H9 (cell line): Measurements from ENCODE around the gene HADH. TPM values are rescaled to one million over a fixed set of nuclear protein-coding genes. Genes with fewer than 3 reads are reported as not detected.

Experiments
- DNase-seq: peaks from one replicate; pipeline ENCODE4 v3.0.0-alpha.2; 2017
- H2AFZ ChIP-seq: one replicate; pipeline ENCODE4 v1.6.1; 2013; ENCODE audit warnings: mild to moderate bottlenecking, low read length, control low read depth, moderate library complexity
- H2AK5ac ChIP-seq: 2 replicates; pipeline ENCODE4 v1.6.1; 2013; ENCODE audit warnings: low read length, control low read depth, mixed read lengths; ENCODE audit not compliant: insufficient read length
- H2BK120ac ChIP-seq: one replicate; pipeline ENCODE4 v1.6.1; 2013; ENCODE audit warnings: low read depth, mild to moderate bottlenecking, low read length, control low read depth, inconsistent platforms; ENCODE audit not compliant: poor library complexity, severe bottlenecking
- H2BK12ac ChIP-seq: 2 replicates; pipeline ENCODE4 v1.6.1; 2013; ENCODE audit warnings: low read length, control low read depth, mixed read lengths, low read depth; ENCODE audit not compliant: insufficient read length
- H2BK15ac ChIP-seq: 2 replicates; pipeline ENCODE4 v1.6.1; 2013; ENCODE audit warnings: low read depth, low read length, control low read depth
- H2BK20ac ChIP-seq: one replicate; pipeline ENCODE4 v1.6.1; 2013; ENCODE audit warnings: low read depth, mild to moderate bottlenecking, low read length, control low read depth, inconsistent platforms; ENCODE audit not compliant: poor library complexity, severe bottlenecking
- H2BK5ac ChIP-seq: 2 replicates; pipeline ENCODE4 v1.6.1; 2013; ENCODE audit warnings: low read length, control low read depth, mixed read lengths; ENCODE audit not compliant: insufficient read length
- H3K14ac ChIP-seq: 2 replicates; pipeline ENCODE4 v1.6.1; 2013; ENCODE audit warnings: low read length, control low read depth; ENCODE audit not compliant: insufficient read depth
- H3K18ac ChIP-seq: 2 replicates; pipeline ENCODE4 v1.6.1; 2013; ENCODE audit warnings: low read depth, mild to moderate bottlenecking, mixed read lengths, low read length, control low read depth; ENCODE audit not compliant: insufficient read length
- H3K23ac ChIP-seq: 2 replicates; pipeline ENCODE4 v1.6.1; 2013; ENCODE audit warnings: low read length, control low read depth, mixed read lengths, low read depth; ENCODE audit not compliant: insufficient read length
- H3K23me2 ChIP-seq: 2 replicates; pipeline ENCODE4 v1.6.1; 2013; ENCODE audit warnings: low read depth, mild to moderate bottlenecking, mixed read lengths, low read length, control low read depth; ENCODE audit not compliant: insufficient read length, poor library complexity, severe bottlenecking
- H3K27ac ChIP-seq: 2 replicates; pipeline ENCODE4 v1.5.1; 2013; ENCODE audit warnings: low read length, control low read depth, mixed read lengths, low read depth; ENCODE audit not compliant: insufficient read length
- H3K27me3 ChIP-seq: 2 replicates; pipeline ENCODE4 v1.6.1; 2013; ENCODE audit warnings: low read length, control low read depth, inconsistent platforms; ENCODE audit not compliant: insufficient read depth
- H3K4ac ChIP-seq: 2 replicates; pipeline ENCODE4 v1.6.1; 2013; ENCODE audit warnings: low read depth, mild to moderate bottlenecking, control low read depth, inconsistent platforms, low read length, moderate library complexity
- H3K4me1 ChIP-seq: 2 replicates; pipeline ENCODE4 v1.6.1; 2013; ENCODE audit warnings: low read length, control low read depth, inconsistent platforms; ENCODE audit not compliant: insufficient read depth
- H3K4me2 ChIP-seq: 2 replicates; pipeline ENCODE4 v1.6.1; 2013; ENCODE audit warnings: low read length, control low read depth, mixed read lengths; ENCODE audit not compliant: insufficient read length, insufficient read depth
- H3K56ac ChIP-seq: 2 replicates; pipeline ENCODE4 v1.6.1; 2013; ENCODE audit warnings: low read depth, mild to moderate bottlenecking, mixed read lengths, low read length, control low read depth; ENCODE audit not compliant: insufficient read length
- H3K79me1 ChIP-seq: 2 replicates; pipeline ENCODE4 v1.6.1; 2013; ENCODE audit warnings: low read depth, mild to moderate bottlenecking, moderate library complexity, low read length, control low read depth, inconsistent platforms; ENCODE audit not compliant: insufficient read depth, poor library complexity, severe bottlenecking
- H3K79me2 ChIP-seq: 2 replicates; pipeline ENCODE4 v1.6.1; 2013; ENCODE audit warnings: low read length, control low read depth, inconsistent platforms; ENCODE audit not compliant: insufficient read depth
- H3K9ac ChIP-seq: 2 replicates; pipeline ENCODE4 v1.6.1; 2013; ENCODE audit warnings: low read length, control low read depth, mixed read lengths; ENCODE audit not compliant: insufficient read length; ENCODE audit errors: extremely low read depth
- H3K9me3 ChIP-seq: one replicate; pipeline ENCODE4 v1.6.1; 2013; ENCODE audit warnings: low read depth, low read length, inconsistent platforms; ENCODE audit not compliant: control insufficient read depth
- H3T11ph ChIP-seq: one replicate; pipeline ENCODE4 v1.6.1; 2013; ENCODE audit warnings: mild to moderate bottlenecking, low read length, control low read depth, inconsistent platforms
- H4K20me1 ChIP-seq: one replicate; pipeline ENCODE4 v1.6.1; 2013; ENCODE audit not compliant: control insufficient read depth, insufficient read length, insufficient read depth
- H4K5ac ChIP-seq: 2 replicates; pipeline ENCODE4 v1.6.1; 2013; ENCODE audit warnings: low read depth, mild to moderate bottlenecking, mixed read lengths, low read length, control low read depth; ENCODE audit not compliant: insufficient read length
- H4K8ac ChIP-seq: replicated peaks from 2 replicates; pipeline ENCODE4 v1.6.1; 2013; ENCODE audit warnings: low read length, control low read depth, mixed read lengths, low read depth; ENCODE audit not compliant: insufficient read length
- H4K91ac ChIP-seq: 2 replicates; pipeline ENCODE4 v1.6.1; 2013; ENCODE audit warnings: low read depth, mild to moderate bottlenecking, moderate library complexity, mixed read lengths, low read length, control low read depth; ENCODE audit not compliant: insufficient read length
- H3K27ac Mint-ChIP-seq, 3 experiments: 2 replicates in 2 of 3; 3 replicates in 1 of 3; pipeline ENCODE4 v1.8.0; 2020 to 2021; ENCODE audit warnings: mixed read lengths in 3 of 3, mild to moderate bottlenecking in 1 of 3, moderate library complexity in 1 of 3
- H3K27me3 Mint-ChIP-seq: 2 replicates; pipeline ENCODE4 v1.8.0; 2021; ENCODE audit warnings: low read depth, mild to moderate bottlenecking, moderate library complexity, mixed read lengths
- H3K36me3 Mint-ChIP-seq, 3 experiments: 2 replicates in 2 of 3; 3 replicates in 1 of 3; pipeline ENCODE4 v1.8.0; 2020 to 2021; ENCODE audit warnings: low read depth in 3 of 3, mixed read lengths in 3 of 3; ENCODE audit not compliant: insufficient read depth in 1 of 3
- H3K4me1 Mint-ChIP-seq, 2 experiments: 2 replicates each; pipeline ENCODE4 v1.8.0; 2020; ENCODE audit warnings: mixed read lengths in 2 of 2
- H3K4me3 Mint-ChIP-seq, 2 experiments: 2 replicates in 1 of 2; 3 replicates in 1 of 2; pipeline ENCODE4 v1.8.0; 2020 to 2021; ENCODE audit warnings: mild to moderate bottlenecking in 2 of 2, mixed read lengths in 2 of 2, moderate library complexity in 1 of 2
- H3K9me3 Mint-ChIP-seq, 2 experiments: 2 replicates in 1 of 2; 3 replicates in 1 of 2; pipeline ENCODE4 v1.8.0; 2020; ENCODE audit warnings: mild to moderate bottlenecking in 2 of 2, mixed read lengths in 2 of 2, moderate library complexity in 1 of 2
- CTCF ChIP-seq: fragments of 200-600 bp; sonication (generic); conservative IDR thresholded peaks from 3 replicates; pipeline ENCODE4 v1.8.0; 2021; ENCODE audit warnings: antibody characterized with exemption, mild to moderate bottlenecking
- whole genome bisulfite sequencing: extraction: QIAGEN DNeasy Blood & Tissue Kit; methylation state at CpG from one replicate; pipeline ENCODE4 v1.1.7; 2013; ENCODE audit warnings: missing lambda C conversion rate, low lambda C conversion rate, mixed read lengths; ENCODE audit not compliant: insufficient read length; ENCODE audit errors: extremely low coverage; 5-methylcytosine and 5-hydroxymethylcytosine counted together
- total RNA-seq: library from RNA; stranded (reverse); gene quantifications from 2 replicates; pipeline ENCODE4 v1.2.1, GENCODE V29; 2021

The HADH gene
- total RNA-seq, 1 experiment from 2014 or later: 44.4 TPM

- Histone ChIP-seq H3K79me2 (no peaks in the 10 kb centered on the region), H3K9ac (no peak overlapping the region), H2BK120ac (no peak overlapping the region), H2AFZ (no peak overlapping the region), H4K20me1 (no peaks in the 10 kb centered on the region), H3T11ph (no peak overlapping the region), H3K23me2 (no peaks in the 10 kb centered on the region), H3K4ac (no peak overlapping the region), H2AK5ac (no peak overlapping the region), H4K8ac (no peak overlapping the region), H2BK12ac (no peak overlapping the region), H3K23ac (no peak overlapping the region), H3K18ac (no peak overlapping the region), H4K5ac (no peak overlapping the region), H3K56ac (no peak overlapping the region), H3K79me1 (no peaks in the 10 kb centered on the region), H2BK5ac (no peak overlapping the region), H3K27ac (no peak overlapping the region), H2BK15ac (no peak overlapping the region), H3K4me1 (no peaks in the 10 kb centered on the region), H2BK20ac (no peak overlapping the region), H3K14ac (no peak overlapping the region), H4K91ac (no peak overlapping the region), H3K9me3 (no peaks in the 10 kb centered on the region), H3K4me2 (no peak overlapping the region), H3K27me3 (no peaks in the 10 kb centered on the region)
- no peaks in the 10 kb centered on the region for H3K9me3 Mint-ChIP-seq
- DNase-seq: no peak
- no peak; the same call in 2 of the 3 replicates for TF ChIP-seq CTCF
- no CpG with 5 or more reads among the region's 2 CpGs for WGBS
- no peaks in the 10 kb centered on the region for H3K27me3 Mint-ChIP-seq
- H3K36me3 Mint-ChIP-seq: peaks cover 28 to 64% (median 42%) of the 10 kb centered on the region in 3 experiments
- no peak overlapping the region for H3K4me3 Mint-ChIP-seq
- peaks cover 3 to 6% of the 10 kb centered on the region in 2 experiments; a peak in 3 of 4 replicates for H3K4me1 Mint-ChIP-seq
- no peak overlapping the region for H3K27ac Mint-ChIP-seq
Measured at GRCh38 chr4:108018884-108019187, 29.1 kb downstream of the HADH start.
